GM21367 (cell line): ENCODE data around the gene CCDC17.
A peak's percentile ranks its signal among the peaks of the same experiment; 100 is the strongest.

Experiments used
- ATAC-seq: cut with Tn5 transposase; IDR thresholded peaks from one replicate; pipeline ENCODE4 v1.9.1; 2021; ENCODE audit not compliant: unreplicated experiment

Gene CCDC17

DNA sequence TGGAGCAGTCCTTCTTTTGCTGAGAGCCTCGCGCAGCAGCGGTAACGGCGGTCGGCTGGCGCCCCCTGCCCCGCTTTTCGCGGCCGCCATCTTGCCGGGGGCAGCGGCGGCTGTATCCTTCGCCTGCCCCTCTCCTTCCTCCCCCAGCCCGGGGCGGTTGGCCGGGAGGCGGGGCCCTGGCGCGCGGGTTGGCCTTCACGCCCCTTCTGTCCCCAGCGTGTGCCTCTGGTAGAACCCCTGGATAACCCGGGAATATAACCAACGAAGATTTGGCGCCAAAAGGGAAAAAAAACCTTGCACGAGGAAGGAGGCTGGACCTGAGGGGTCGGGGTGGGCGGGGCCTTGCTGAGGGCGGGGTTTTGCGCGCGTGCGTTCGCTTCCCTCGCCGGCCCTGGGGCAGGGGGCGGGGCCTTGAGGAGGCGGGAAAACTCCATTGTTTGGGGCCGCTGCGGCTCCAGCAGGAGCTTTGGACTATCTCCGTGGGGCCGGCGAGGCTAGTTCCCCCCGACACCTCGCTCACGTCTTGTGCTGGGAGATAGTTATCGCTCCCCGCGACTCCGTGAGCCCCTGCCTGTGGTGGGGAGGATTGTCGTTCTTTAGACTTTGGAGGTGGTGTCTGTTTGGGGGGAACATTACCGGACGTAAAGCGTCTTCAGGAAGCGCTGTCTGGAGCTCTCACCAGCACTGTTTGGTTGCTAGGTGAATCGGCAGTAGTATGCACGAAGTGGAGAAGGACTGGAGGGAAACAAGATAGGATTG, 39.3 kb downstream of the CCDC17 start:
- ATAC-seq: peak; percentile 27

DNA sequence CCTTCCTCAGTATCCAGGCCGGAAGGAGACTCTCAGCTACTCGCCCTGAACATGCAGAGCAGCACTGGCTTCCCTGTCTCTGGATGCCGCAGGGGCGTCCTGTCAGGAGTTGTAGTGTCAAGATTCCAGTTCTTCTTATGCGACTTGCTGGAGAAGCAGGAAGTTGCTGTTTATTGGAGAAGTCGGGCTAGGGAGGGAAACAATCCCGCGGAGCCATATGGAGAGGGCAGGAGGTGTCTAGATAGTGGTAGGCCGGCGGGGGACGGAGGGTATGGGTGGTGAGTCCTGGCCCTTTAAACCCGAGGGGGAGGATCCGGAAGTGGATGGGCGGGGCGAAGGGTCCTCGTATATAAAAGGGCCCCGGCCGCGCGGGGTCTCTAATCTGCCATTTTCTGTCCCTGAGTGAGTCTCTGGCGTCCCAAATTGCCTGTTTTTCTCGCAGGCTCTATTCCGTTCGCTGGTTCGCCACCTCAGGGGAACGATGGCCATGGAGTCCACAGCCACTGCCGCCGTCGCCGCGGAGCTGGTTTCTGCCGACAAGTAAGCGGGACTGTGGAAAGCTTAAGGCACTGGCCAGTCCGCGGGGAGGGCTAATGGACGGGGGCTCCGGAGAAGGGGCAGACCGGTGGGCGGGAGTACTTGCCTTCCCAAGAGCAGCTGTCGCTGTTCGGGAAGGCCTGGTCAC, 40.0 kb downstream of the CCDC17 start, which contains the start of gene NASP:
Gene NASP, plus strand, starts transcription at position 376 of the 685 bp plus-strand sequence. Its CDS starts 106 bp downstream, at position 482.
- ATAC-seq: peak; percentile 35

DNA sequence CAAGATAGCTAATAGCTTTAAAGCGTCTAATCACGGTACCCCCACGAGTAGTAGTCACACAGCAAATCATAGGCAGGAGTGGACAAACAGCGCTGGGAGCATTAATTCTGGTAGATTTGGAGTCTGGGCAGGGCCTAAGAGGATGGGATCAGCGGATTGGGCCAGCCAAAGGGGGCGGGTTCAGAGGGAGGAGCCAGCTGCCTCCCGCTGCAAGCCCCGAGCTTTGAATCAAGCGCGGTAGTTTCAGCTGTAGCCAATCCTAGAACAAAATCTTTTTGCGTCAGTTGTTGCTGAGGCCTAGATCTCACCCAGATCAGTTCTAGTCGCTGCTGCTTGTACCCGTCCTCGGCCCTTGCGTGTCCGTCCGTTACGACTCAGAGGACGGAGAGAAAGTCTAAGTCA, 40.6 kb downstream of the CCDC17 start:
- ATAC-seq: peak; percentile 71

DNA sequence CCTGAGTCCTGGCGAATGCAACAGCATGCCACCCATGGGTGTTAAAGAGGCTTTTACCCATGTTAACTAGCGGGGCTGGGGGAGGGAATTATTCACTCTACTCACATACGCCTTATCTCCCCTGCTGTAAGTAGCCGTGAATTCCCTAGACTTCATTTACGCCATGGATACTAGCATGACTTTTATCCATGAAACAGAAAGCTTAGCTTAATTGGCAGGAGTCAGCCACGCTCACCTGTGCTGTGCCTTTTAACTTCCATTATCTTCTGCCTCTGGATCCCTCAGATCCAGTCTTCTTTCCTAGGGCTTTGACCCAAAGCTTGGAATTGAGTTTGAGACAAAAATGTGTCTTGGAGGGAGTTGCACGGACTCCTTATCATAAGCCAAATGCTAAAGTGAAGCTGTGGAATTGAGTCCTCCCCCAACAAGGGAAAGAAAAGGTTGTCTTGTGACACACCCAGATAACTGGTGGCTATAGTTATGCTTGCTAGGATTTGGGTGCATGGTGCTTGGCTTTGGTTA, 49.7 kb downstream of the CCDC17 start:
- no peak for ATAC-seq

DNA sequence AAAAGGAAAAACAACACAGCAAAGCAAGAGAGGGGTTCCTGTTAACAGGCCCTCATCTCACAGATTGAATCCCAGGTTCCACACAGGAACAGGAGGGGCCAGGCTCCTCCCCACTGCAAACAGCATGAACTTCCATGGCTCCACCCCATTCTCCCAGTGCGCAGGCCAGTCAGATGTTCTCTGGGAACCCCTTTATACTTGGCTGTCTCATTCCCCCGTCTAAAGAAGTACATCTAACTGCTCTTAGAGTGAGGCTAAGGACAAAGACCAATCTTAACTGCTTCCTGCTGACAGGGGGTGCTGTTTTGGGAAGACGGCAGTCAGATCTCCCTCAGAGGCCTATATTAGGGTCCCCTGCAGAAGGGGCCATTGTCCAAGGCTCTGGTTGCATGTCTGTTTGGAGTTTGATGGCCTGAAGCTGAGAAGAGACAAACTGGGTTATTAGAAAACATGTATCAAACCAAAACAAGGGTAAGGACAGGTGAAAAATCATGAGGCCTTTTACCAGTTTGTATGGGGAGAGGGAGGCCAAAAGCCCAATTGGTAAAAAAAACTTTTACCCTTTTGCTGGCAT, 50.5 kb downstream of the CCDC17 start:
- no peak for ATAC-seq

DNA sequence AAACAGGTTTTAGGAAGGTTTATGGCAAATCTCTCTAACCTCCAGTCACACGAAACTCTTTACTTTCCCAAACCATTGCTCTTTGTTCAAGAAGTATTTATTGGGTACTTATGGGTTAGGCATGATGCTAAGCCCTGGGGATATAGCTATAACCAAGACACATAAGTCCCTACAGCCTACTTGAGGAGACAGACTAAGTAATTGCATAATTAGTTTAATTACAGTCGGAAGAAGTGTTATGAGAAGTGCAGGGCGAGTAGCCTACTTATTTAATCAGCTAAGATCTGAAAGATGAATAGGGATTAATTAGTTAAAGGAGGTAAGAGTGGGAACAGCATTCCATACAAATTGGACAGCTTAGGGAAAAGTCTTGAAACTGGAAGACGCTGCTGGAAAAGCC, 53.2 kb downstream of the CCDC17 start:
- no peak for ATAC-seq
